ENCODE data around the gene RPS6KA5. TPM values are rescaled to one million over a fixed set of nuclear protein-coding genes. Genes with fewer than 3 reads are reported as not detected.

RPS6KA5 gene
- total and polyA plus RNA-seq, 2 donors (not counting 1 experiment from before 2014, with no cell fraction given): 6.0 to 34.6 TPM

DNA sequence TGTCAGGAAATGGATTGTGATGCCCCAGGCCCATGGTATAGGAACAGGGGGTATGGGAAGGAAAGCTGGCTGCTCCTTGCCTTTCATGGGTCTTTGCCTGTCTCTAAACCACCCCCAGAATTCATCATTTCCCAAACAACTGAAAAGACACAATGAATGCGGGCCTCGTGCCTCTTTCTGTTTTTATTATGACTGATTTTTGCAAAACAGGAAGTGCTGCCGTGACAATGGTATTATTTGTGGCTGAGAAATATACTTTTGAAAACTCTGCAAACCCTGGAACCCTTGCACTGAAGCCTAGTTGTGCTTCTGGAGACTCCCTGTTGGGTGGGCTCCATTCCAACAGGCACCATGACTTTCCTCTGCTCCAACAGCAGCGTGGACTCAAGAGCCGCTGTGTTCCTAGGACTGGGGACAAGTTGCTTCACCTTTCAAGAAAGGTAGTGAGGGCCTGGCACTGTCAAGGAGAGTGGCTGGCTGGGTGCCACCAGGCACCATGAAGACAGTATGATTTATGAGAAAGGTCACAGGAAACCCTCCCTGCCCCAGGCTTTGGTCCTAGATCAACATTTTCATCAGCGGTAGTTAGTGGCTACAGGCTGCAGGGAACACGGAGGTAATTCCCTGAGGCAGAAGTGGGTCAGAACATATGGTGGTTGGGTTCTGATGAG is 48.6 kb upstream of the RPS6KA5 start:
- WGBS (ENCODE audit: insufficient coverage): 40% methylated on average over 4 of the region's 7 CpGs
- peaks cover 12% of the 10 kb centered on the region for H3K79me2 ChIP-seq (ENCODE audit: control insufficient read depth, insufficient read depth, low read length)
- no peak overlapping the region for H3K4me3 ChIP-seq (ENCODE audit: control extremely low read depth in 1 of 5, extremely low read depth in 1 of 5, insufficient read depth in 1 of 5, low read depth in 2 of 5, low read length in 4 of 5)
- no peaks in the 10 kb centered on the region for H3K27me3 ChIP-seq (replicated peaks in 1 of 4; ENCODE audit: control extremely low read depth in 1 of 4, control insufficient read depth in 3 of 4, insufficient read depth in 4 of 4, low read length in 3 of 4)
- H3K9ac ChIP-seq (ENCODE audit: low read length): peak overlapping the region; percentile 9
- peak overlapping the region; percentile 64 for H2AFZ ChIP-seq (ENCODE audit: insufficient read depth, low read depth, low read length, poor library complexity, severe bottlenecking)
- peak overlapping the region in 1 of 2 donors; percentile 44 for H3K27ac ChIP-seq (ENCODE audit: low read length in 2 of 2)
- DNase-seq: peak; percentile 21
- ATAC-seq (ENCODE audit: low read depth): no peak
- H4K20me1 ChIP-seq (ENCODE audit: control insufficient read depth, insufficient read depth, low read length, poor library complexity, severe bottlenecking): no peaks in the 10 kb centered on the region
- H3K36me3 ChIP-seq (replicated peaks in 1 of 2; ENCODE audit: control extremely low read depth in 1 of 2, control insufficient read depth in 1 of 2, extremely low read depth in 1 of 2, insufficient read depth in 2 of 2, low read length in 1 of 2): no peaks in the 10 kb centered on the region
- peak overlapping the region; percentile 28 for H3K4me2 ChIP-seq (replicated peaks; ENCODE audit: low read depth, low read length, poor library complexity, severe bottlenecking)
- H3K4me1 Mint-ChIP-seq: peaks cover 39% of the 10 kb centered on the region
- peak overlapping the region; percentile 76 for H3K27ac Mint-ChIP-seq
- no peaks in the 10 kb centered on the region for H3K27me3 Mint-ChIP-seq
- intact Hi-C loops (cut with micrococcal nuclease): no loop called here
- TF ChIP-seq, protein P1, sequence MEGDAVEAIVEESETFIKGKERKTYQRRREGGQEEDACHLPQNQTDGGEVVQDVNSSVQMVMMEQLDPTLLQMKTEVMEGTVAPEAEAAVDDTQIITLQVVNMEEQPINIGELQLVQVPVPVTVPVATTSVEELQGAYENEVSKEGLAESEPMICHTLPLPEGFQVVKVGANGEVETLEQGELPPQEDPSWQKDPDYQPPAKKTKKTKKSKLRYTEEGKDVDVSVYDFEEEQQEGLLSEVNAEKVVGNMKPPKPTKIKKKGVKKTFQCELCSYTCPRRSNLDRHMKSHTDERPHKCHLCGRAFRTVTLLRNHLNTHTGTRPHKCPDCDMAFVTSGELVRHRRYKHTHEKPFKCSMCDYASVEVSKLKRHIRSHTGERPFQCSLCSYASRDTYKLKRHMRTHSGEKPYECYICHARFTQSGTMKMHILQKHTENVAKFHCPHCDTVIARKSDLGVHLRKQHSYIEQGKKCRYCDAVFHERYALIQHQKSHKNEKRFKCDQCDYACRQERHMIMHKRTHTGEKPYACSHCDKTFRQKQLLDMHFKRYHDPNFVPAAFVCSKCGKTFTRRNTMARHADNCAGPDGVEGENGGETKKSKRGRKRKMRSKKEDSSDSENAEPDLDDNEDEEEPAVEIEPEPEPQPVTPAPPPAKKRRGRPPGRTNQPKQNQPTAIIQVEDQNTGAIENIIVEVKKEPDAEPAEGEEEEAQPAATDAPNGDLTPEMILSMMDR (IDR thresholded peaks at IDR 0.05): no peak
- peaks cover 24 to 27% of the 10 kb centered on the region in 2 donors for H3K4me1 ChIP-seq (ENCODE audit: control insufficient read depth in 2 of 2, insufficient read depth in 2 of 2, low read length in 2 of 2)
- H3K9me3 Mint-ChIP-seq (ENCODE audit: insufficient read depth): no peaks in the 10 kb centered on the region
- no peaks in the 10 kb centered on the region for H3K9me3 ChIP-seq (ENCODE audit: control extremely low read depth in 1 of 3, control insufficient read depth in 2 of 3, insufficient read depth in 1 of 3, low read length in 2 of 3)
- ChIA-PET POLR2A (no interaction called here), CTCF (no interaction called here)
- H3K4me3 Mint-ChIP-seq: no peak overlapping the region

DNA sequence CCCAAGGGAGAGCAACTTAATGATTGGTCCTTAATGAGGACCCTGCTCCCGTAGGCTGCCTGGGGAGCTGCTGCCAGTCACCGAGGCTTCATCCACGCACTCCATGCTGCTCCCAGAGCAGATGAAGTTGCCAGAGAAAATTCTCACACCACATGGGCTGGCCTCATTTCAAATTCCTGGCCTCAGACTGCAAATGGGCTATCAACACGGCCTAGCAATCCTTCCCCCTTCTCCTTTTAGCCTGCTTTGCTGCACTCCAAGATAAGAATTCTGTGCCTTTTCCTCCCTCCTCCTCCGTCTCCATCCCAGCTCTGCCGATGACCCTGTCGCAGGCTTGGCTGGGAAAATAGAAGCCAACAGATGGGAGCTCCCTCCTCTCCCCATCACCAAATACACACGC is 42.7 kb upstream of the RPS6KA5 start:
- intact Hi-C loops (cut with micrococcal nuclease): no loop called here
- Mint-ChIP-seq H3K4me1 (peaks cover 6% of the 10 kb centered on the region), H3K9me3 (ENCODE audit: insufficient read depth) (no peaks in the 10 kb centered on the region), H3K4me3 (no peak overlapping the region), H3K27me3 (no peaks in the 10 kb centered on the region), H3K27ac (no peak overlapping the region)
- Histone ChIP-seq H3K9ac (ENCODE audit: low read length) (no peak overlapping the region), H2AFZ (ENCODE audit: insufficient read depth, low read depth, low read length, poor library complexity, severe bottlenecking) (no peak overlapping the region), H3K27ac (ENCODE audit: low read length in 2 of 2) (no peak overlapping the region), H3K79me2 (ENCODE audit: control insufficient read depth, insufficient read depth, low read length) (no peaks in the 10 kb centered on the region), H3K4me3 (ENCODE audit: control extremely low read depth in 1 of 5, extremely low read depth in 1 of 5, insufficient read depth in 1 of 5, low read depth in 2 of 5, low read length in 4 of 5) (no peak overlapping the region), H3K4me1 (ENCODE audit: control insufficient read depth in 2 of 2, insufficient read depth in 2 of 2, low read length in 2 of 2) (no peaks in the 10 kb centered on the region), H3K9me3 (ENCODE audit: control extremely low read depth in 1 of 3, control insufficient read depth in 2 of 3, insufficient read depth in 1 of 3, low read length in 2 of 3) (no peaks in the 10 kb centered on the region), H3K36me3 (replicated peaks in 1 of 2; ENCODE audit: control extremely low read depth in 1 of 2, control insufficient read depth in 1 of 2, extremely low read depth in 1 of 2, insufficient read depth in 2 of 2, low read length in 1 of 2) (no peaks in the 10 kb centered on the region), H3K4me2 (replicated peaks; ENCODE audit: low read depth, low read length, poor library complexity, severe bottlenecking) (no peak overlapping the region), H4K20me1 (ENCODE audit: control insufficient read depth, insufficient read depth, low read length, poor library complexity, severe bottlenecking) (no peaks in the 10 kb centered on the region), H3K27me3 (replicated peaks in 1 of 4; ENCODE audit: control extremely low read depth in 1 of 4, control insufficient read depth in 3 of 4, insufficient read depth in 4 of 4, low read length in 3 of 4) (no peaks in the 10 kb centered on the region)
- TF ChIP-seq, protein P1 (IDR thresholded peaks at IDR 0.05): no peak
- no peak for TF ChIP-seq EZH2 (IDR thresholded peaks at IDR 0.05; ENCODE audit: borderline replicate concordance, insufficient read depth, low read depth, low read length, poor library complexity, severe bottlenecking)
- 94% methylated on average over 8 of the region's 8 CpGs for WGBS (ENCODE audit: insufficient coverage)
- DNase-seq (no peak), ATAC-seq (ENCODE audit: low read depth) (no peak)
- ChIA-PET CTCF (no interaction called here), POLR2A (no interaction called here)
